CD14-positive monocyte (primary cell): ENCODE data around the gene NR6A1. TPM values are rescaled to one million over a fixed set of nuclear protein-coding genes. Genes with fewer than 3 reads are reported as not detected.

Experiments used
- DNase-seq, 3 donors: peaks; one replicate each; pipeline ENCODE4 v3.0.0-alpha.2; 2011 to 2022
- H2AFZ ChIP-seq: 2 replicates; pipeline ENCODE4 v1.6.0; 2012; ENCODE audit warnings: mild to moderate bottlenecking, low read depth, low read length, inconsistent platforms; ENCODE audit not compliant: insufficient read depth, poor library complexity, severe bottlenecking
- H3K27ac ChIP-seq, 2 donors: 1 replicate in 1 of 2; 2 replicates in 1 of 2; pipeline ENCODE4 v1.5.1; 2012 to 2013; ENCODE audit warnings: low read length in 2 of 2, control low read depth in 1 of 2, inconsistent platforms in 1 of 2, low read depth in 1 of 2, mild to moderate bottlenecking in 1 of 2
- H3K27me3 ChIP-seq, 2 donors: one replicate each; pipeline versions ENCODE4 v1.6.0 to v1.6.1; 2011 to 2013; ENCODE audit warnings: low read length in 2 of 2; ENCODE audit not compliant: control insufficient read depth in 2 of 2, insufficient read depth in 2 of 2
- H3K36me3 ChIP-seq, 2 donors: replicated peaks in 1 of 2; 1 replicate in 1 of 2; 2 replicates in 1 of 2; pipeline versions ENCODE4 v1.5.1 to v1.6.1; 2012 to 2013; ENCODE audit warnings: low read length in 2 of 2, control low read depth in 1 of 2, inconsistent platforms in 1 of 2, mild to moderate bottlenecking in 1 of 2; ENCODE audit not compliant: insufficient read depth in 2 of 2, control insufficient read depth in 1 of 2
- H3K4me1 ChIP-seq, 2 donors: 1 replicate in 1 of 2; 2 replicates in 1 of 2; pipeline versions ENCODE4 v1.5.1 to v1.6.1; 2012 to 2013; ENCODE audit warnings: low read length in 2 of 2, control low read depth in 1 of 2, inconsistent platforms in 1 of 2, mild to moderate bottlenecking in 1 of 2, moderate library complexity in 1 of 2; ENCODE audit not compliant: insufficient read depth in 2 of 2, control insufficient read depth in 1 of 2
- H3K4me2 ChIP-seq: replicated peaks from 2 replicates; pipeline ENCODE3; 2012; ENCODE audit warnings: low read length, moderate library complexity, mild to moderate bottlenecking; ENCODE audit not compliant: poor library complexity, severe bottlenecking; ENCODE audit errors: extremely low read depth
- H3K4me3 ChIP-seq, 3 experiments: fragments of 200-600 bp in 1 of 3; sonication (generic) in 1 of 3; replicated peaks in 1 of 3; 1 replicate in 2 of 3; 2 replicates in 1 of 3; pipeline ENCODE4 v1.5.1; 2011 to 2013; ENCODE audit warnings: low read length in 3 of 3, mild to moderate bottlenecking in 3 of 3, control low read depth in 2 of 3, low read depth in 2 of 3, inconsistent platforms in 1 of 3, moderate library complexity in 1 of 3
- H3K79me2 ChIP-seq: 2 replicates; pipeline ENCODE4 v1.6.0; 2012; ENCODE audit warnings: mild to moderate bottlenecking, control low read depth, inconsistent platforms, low read length, moderate library complexity; ENCODE audit not compliant: insufficient read depth
- H3K9ac ChIP-seq: 2 replicates; pipeline ENCODE4 v1.6.0; 2017; ENCODE audit warnings: low read length, mild to moderate bottlenecking; ENCODE audit not compliant: insufficient read depth, poor library complexity, severe bottlenecking
- H3K9me3 ChIP-seq, 2 donors: replicated peaks in 1 of 2; 1 replicate in 1 of 2; 2 replicates in 1 of 2; pipeline versions ENCODE4 v1.5.1 to v1.6.1; 2012 to 2013; ENCODE audit warnings: low read length in 2 of 2, control low read depth in 1 of 2; ENCODE audit not compliant: control insufficient read depth in 1 of 2, insufficient read depth in 1 of 2
- H4K20me1 ChIP-seq: 2 replicates; pipeline ENCODE4 v1.6.0; 2012; ENCODE audit warnings: mild to moderate bottlenecking, low read length, control low read depth, moderate library complexity; ENCODE audit not compliant: insufficient read depth
- H3K27ac Mint-ChIP-seq, 7 donors: one replicate each; pipeline ENCODE4 v1.8.0; 2020; ENCODE audit warnings: mild to moderate bottlenecking in 7 of 7, mixed read lengths in 7 of 7, moderate library complexity in 6 of 7, inconsistent platforms in 2 of 7
- H3K27me3 Mint-ChIP-seq, 3 donors: one replicate each; pipeline ENCODE4 v1.8.0; 2021 to 2022; ENCODE audit warnings: low read depth in 3 of 3, mild to moderate bottlenecking in 3 of 3, mixed read lengths in 3 of 3, moderate library complexity in 3 of 3, inconsistent platforms in 1 of 3
- H3K36me3 Mint-ChIP-seq, 2 donors: one replicate each; pipeline ENCODE4 v1.8.0; 2020; ENCODE audit warnings: mixed read lengths in 2 of 2, inconsistent platforms in 1 of 2, mild to moderate bottlenecking in 1 of 2
- H3K4me1 Mint-ChIP-seq: one replicate; pipeline ENCODE4 v1.8.0; 2020; ENCODE audit warnings: mild to moderate bottlenecking, mixed read lengths
- H3K4me3 Mint-ChIP-seq, 2 donors: one replicate each; pipeline ENCODE4 v1.8.0; 2020; ENCODE audit warnings: mild to moderate bottlenecking in 2 of 2, mixed read lengths in 2 of 2, moderate library complexity in 1 of 2
- H3K9me3 Mint-ChIP-seq, 7 donors: one replicate each; pipeline ENCODE4 v1.8.0; 2020 to 2022; ENCODE audit warnings: mixed read lengths in 7 of 7, mild to moderate bottlenecking in 6 of 7, moderate library complexity in 6 of 7, inconsistent platforms in 2 of 7
- WGBS: methylation state at CpG from one replicate; pipeline ENCODE4 v1.1.5; 2013; ENCODE audit warnings: missing lambda C conversion rate; ENCODE audit not compliant: insufficient coverage; 5-methylcytosine and 5-hydroxymethylcytosine counted together
- intact Hi-C, 2 donors: fragments of 100-400 bp; cut with micrococcal nuclease; formaldehyde crosslinking; loops; one replicate each; pipeline versions ENCODE4 v1.15.0 to v1.15.1; 2023
- polyA plus RNA-seq, 3 donors: library from polyadenylated mRNA; depleted of rRNA in 1 of 3; unstranded in 2 of 3; stranded (reverse) in 1 of 3; fragments of 300-500 nt in 2 of 3; fragments of >200 nt in 1 of 3; fragmentation: Illumina TruSeq in 2 of 3; gene quantifications; 1 replicate in 2 of 3; 2 replicates in 1 of 3; pipeline ENCODE4 v1.2.3, GENCODE V29; 2012 to 2021
- TF ChIP-seq, protein P1 (sequence below): fragments of 200-600 bp; IDR thresholded peaks from one replicate; pipeline ENCODE4 v1.8.0; 2022; ENCODE audit warnings: antibody characterized with exemption, mild to moderate bottlenecking

Gene NR6A1
- polyA plus RNA-seq, 3 donors: 0.15 to 2.9 (median 0.28) TPM

DNA sequence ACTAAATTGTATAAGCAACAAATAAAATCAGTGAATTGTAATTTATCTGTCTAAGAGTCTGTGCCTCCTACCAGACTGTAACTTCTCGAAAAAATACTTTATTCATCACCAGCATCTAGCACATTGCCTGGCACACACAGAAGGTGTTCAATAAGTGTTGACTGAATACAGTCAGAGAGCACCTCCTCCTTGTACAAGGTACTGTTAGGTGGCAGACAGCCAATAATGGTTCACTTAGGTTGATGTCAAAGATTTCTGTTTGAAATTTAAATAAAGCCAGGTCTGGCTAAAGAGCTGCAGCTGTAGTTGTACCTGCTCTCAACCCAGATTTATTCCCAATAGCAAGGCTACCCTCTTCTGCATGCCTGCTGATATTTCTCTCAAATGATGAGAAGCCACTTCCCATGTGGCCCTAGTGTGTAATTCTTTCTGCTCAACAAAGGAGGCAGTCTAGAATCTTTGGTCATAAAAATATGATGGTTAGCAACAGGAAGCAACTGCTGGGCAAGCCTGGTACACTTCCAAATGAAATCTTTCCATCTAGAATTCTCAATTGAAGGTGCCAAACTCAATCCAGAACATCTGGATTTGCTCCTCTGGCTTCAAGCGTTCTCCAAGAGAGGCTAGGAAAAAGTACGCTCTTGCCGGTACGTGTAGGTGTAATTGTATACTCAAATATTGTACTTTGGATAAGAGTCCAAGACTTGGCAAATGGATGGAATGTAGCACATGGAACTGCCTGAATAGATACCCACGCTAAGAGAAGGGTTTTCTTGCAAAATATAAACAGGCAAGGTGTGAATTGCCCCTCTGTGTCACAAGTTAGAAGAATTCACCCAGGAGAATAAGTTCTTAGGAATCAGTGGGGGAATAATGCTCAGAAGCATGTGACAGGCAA is 95.6 kb downstream of the NR6A1 start:
- no peaks in the 10 kb centered on the region for H4K20me1 ChIP-seq
- H3K27me3 Mint-ChIP-seq: no peaks in the 10 kb centered on the region
- H3K27me3 ChIP-seq: no peaks in the 10 kb centered on the region
- 100% methylated on average over 3 of the region's 6 CpGs for WGBS
- intact Hi-C loops: no loop called here
- H2AFZ ChIP-seq: no peak overlapping the region
- no peak overlapping the region for H3K4me3 Mint-ChIP-seq
- no peak overlapping the region for H3K9ac ChIP-seq
- no peaks in the 10 kb centered on the region for H3K9me3 ChIP-seq
- H3K36me3 ChIP-seq: no peaks in the 10 kb centered on the region
- H3K9me3 Mint-ChIP-seq: peaks cover 0 to 2% (median 0%) of the 10 kb centered on the region in 7 donors
- H3K4me1 Mint-ChIP-seq: peaks cover 7% of the 10 kb centered on the region
- H3K27ac ChIP-seq: no peak overlapping the region
- no peaks in the 10 kb centered on the region for H3K4me1 ChIP-seq
- H3K27ac Mint-ChIP-seq: no peak overlapping the region
- TF ChIP-seq, protein P1, sequence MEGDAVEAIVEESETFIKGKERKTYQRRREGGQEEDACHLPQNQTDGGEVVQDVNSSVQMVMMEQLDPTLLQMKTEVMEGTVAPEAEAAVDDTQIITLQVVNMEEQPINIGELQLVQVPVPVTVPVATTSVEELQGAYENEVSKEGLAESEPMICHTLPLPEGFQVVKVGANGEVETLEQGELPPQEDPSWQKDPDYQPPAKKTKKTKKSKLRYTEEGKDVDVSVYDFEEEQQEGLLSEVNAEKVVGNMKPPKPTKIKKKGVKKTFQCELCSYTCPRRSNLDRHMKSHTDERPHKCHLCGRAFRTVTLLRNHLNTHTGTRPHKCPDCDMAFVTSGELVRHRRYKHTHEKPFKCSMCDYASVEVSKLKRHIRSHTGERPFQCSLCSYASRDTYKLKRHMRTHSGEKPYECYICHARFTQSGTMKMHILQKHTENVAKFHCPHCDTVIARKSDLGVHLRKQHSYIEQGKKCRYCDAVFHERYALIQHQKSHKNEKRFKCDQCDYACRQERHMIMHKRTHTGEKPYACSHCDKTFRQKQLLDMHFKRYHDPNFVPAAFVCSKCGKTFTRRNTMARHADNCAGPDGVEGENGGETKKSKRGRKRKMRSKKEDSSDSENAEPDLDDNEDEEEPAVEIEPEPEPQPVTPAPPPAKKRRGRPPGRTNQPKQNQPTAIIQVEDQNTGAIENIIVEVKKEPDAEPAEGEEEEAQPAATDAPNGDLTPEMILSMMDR: no peak
- no peak for DNase-seq
- H3K4me3 ChIP-seq: no peak overlapping the region
- H3K36me3 Mint-ChIP-seq: peaks cover 3 to 5% of the 10 kb centered on the region in 2 donors
- H3K4me2 ChIP-seq: no peak overlapping the region
- no peaks in the 10 kb centered on the region for H3K79me2 ChIP-seq

DNA sequence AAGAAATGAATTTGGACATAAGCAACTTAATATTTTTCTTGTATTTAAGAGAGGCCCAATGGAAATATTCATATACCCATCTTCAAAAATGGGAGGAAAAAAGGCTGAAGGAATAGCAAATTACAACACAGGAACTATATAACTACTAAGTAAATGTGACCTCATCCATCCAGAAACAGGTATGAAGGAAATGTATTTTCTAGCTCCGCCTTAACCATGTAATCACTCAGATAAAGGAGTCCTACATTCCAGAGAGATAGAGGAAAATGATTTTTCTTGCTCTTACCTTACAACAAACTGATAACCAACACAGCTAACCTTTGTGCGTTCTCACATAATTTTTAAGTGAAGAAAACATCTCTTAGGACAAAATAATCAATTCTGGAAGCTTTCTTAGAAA is 96.5 kb downstream of the NR6A1 start:
- H4K20me1 ChIP-seq: no peaks in the 10 kb centered on the region

More for the DNA sequence above, 96.5 kb downstream of the NR6A1 start:
- no peaks in the 10 kb centered on the region for H3K36me3 ChIP-seq
- H2AFZ ChIP-seq: no peak overlapping the region
- WGBS: 100% methylated on average over 1 of the region's 2 CpGs
- no peak overlapping the region for H3K9ac ChIP-seq
- H3K9me3 Mint-ChIP-seq: peaks cover 0 to 2% (median 0%) of the 10 kb centered on the region in 7 donors
- DNase-seq: no peak
- TF ChIP-seq, protein P1: no peak
- no peak overlapping the region for H3K4me3 Mint-ChIP-seq
- no peak overlapping the region for H3K27ac Mint-ChIP-seq
- H3K4me1 ChIP-seq: no peaks in the 10 kb centered on the region
- no peaks in the 10 kb centered on the region for H3K79me2 ChIP-seq
- H3K4me2 ChIP-seq: no peak overlapping the region
- no peaks in the 10 kb centered on the region for H3K9me3 ChIP-seq
- intact Hi-C loops: no loop called here
- no peak overlapping the region for H3K4me3 ChIP-seq
- H3K27me3 ChIP-seq: no peaks in the 10 kb centered on the region
- no peaks in the 10 kb centered on the region for H3K27me3 Mint-ChIP-seq
- peaks cover 7% of the 10 kb centered on the region for H3K4me1 Mint-ChIP-seq
- peaks cover 3% of the 10 kb centered on the region in 2 donors for H3K36me3 Mint-ChIP-seq
- H3K27ac ChIP-seq: no peak overlapping the region
